GM23338 (cell line): ENCODE results near the gene CCDC187. TPM values are rescaled to one million over a fixed set of nuclear protein-coding genes. Genes with fewer than 3 reads are reported as not detected.

Source experiments
- ATAC-seq: fragments of 200-7000 bp; cut with Tn5 transposase; 3 replicates; pipeline ENCODE4 v1.9.1; 2020
- DNase-seq: peaks from one replicate; pipeline ENCODE4 v3.0.0-alpha.2; 2015; ENCODE audit warnings: low spot score
- H2AFZ ChIP-seq: fragments of 200-600 bp; sonication (generic); 2 replicates; pipeline ENCODE4 v1.8.0; 2016; ENCODE audit warnings: antibody characterized with exemption, mild to moderate bottlenecking, moderate library complexity
- H3F3A ChIP-seq: fragments of 200-600 bp; sonication (generic); replicated peaks from 2 replicates; pipeline ENCODE4 v1.8.0; 2017; ENCODE audit warnings: antibody characterized with exemption, mixed run types, low read depth
- H3K27ac ChIP-seq: fragments of 200-600 bp; sonication (generic); 2 replicates; pipeline ENCODE4 v1.6.1; 2016; ENCODE audit warnings: low read depth
- H3K27me3 ChIP-seq: fragments of 200-600 bp; sonication (generic); 2 replicates; pipeline ENCODE4 v1.8.0; 2016; ENCODE audit warnings: mild to moderate bottlenecking, mixed run types, moderate library complexity; ENCODE audit not compliant: insufficient read depth
- H3K36me3 ChIP-seq: fragments of 200-600 bp; sonication (generic); 2 replicates; pipeline ENCODE4 v1.8.0; 2016; ENCODE audit warnings: mild to moderate bottlenecking; ENCODE audit not compliant: insufficient read depth
- H3K4me1 ChIP-seq: fragments of 200-600 bp; sonication (generic); 2 replicates; pipeline ENCODE4 v1.8.0; 2016; ENCODE audit warnings: mild to moderate bottlenecking, moderate library complexity; ENCODE audit not compliant: insufficient read depth
- H3K4me2 ChIP-seq: fragments of 200-600 bp; sonication (generic); 2 replicates; pipeline ENCODE4 v1.7.1; 2017; ENCODE audit warnings: mixed run types
- H3K4me3 ChIP-seq: fragments of 200-600 bp; sonication (generic); 2 replicates; pipeline ENCODE4 v1.6.1; 2016; ENCODE audit warnings: mixed run types
- H3K79me2 ChIP-seq: fragments of 200-600 bp; sonication (generic); replicated peaks from 2 replicates; pipeline ENCODE4 v1.8.0; 2017; ENCODE audit warnings: mild to moderate bottlenecking; ENCODE audit not compliant: insufficient read depth
- H3K9me2 ChIP-seq: fragments of 200-600 bp; sonication (generic); 2 replicates; pipeline ENCODE4 v1.8.0; 2017; ENCODE audit not compliant: insufficient read depth
- H4K20me1 ChIP-seq: fragments of 200-600 bp; sonication (generic); replicated peaks from 2 replicates; pipeline ENCODE4 v1.8.0; 2017; ENCODE audit warnings: mild to moderate bottlenecking; ENCODE audit not compliant: insufficient read depth
- H3K27ac Mint-ChIP-seq: 2 replicates; pipeline ENCODE4 v1.8.0; 2020; ENCODE audit warnings: inconsistent platforms, mild to moderate bottlenecking, moderate library complexity, mixed read lengths
- H3K27me3 Mint-ChIP-seq: 3 replicates; pipeline ENCODE4 v1.8.0; 2022; ENCODE audit warnings: low read depth, mild to moderate bottlenecking, moderate library complexity, mixed read lengths, inconsistent platforms; ENCODE audit not compliant: insufficient read depth, poor library complexity
- H3K36me3 Mint-ChIP-seq: 3 replicates; pipeline ENCODE4 v1.8.0; 2021; ENCODE audit warnings: low read depth, mild to moderate bottlenecking, inconsistent platforms, moderate library complexity, mixed read lengths
- H3K4me1 Mint-ChIP-seq: 3 replicates; pipeline ENCODE4 v1.8.0; 2020; ENCODE audit warnings: mild to moderate bottlenecking, inconsistent platforms, mixed read lengths
- H3K4me3 Mint-ChIP-seq: 3 replicates; pipeline ENCODE4 v1.8.0; 2021; ENCODE audit warnings: moderate library complexity, mild to moderate bottlenecking, inconsistent platforms, mixed read lengths
- H3K9me3 Mint-ChIP-seq: 3 replicates; pipeline ENCODE4 v1.8.0; 2020; ENCODE audit warnings: moderate library complexity, mild to moderate bottlenecking, inconsistent platforms, mixed read lengths
- CREB1 ChIP-seq: fragments of 250-450 bp; sonication (Bioruptor Pico); IDR thresholded peaks from 2 replicates; pipeline ENCODE4 v1.5.0; 2020; ENCODE audit warnings: low read depth, mild to moderate bottlenecking, moderate library complexity
- EZH2 ChIP-seq: fragments of 200-600 bp; sonication (generic); IDR thresholded peaks from one replicate; pipeline ENCODE4 v1.8.0; 2017; ENCODE audit warnings: antibody characterized with exemption, mild to moderate bottlenecking, low read depth; ENCODE audit not compliant: unreplicated experiment
- JUNB ChIP-seq: IDR thresholded peaks from one replicate; pipeline ENCODE4 v1.6.1; 2016; ENCODE audit warnings: antibody characterized with exemption; ENCODE audit not compliant: unreplicated experiment
- NANOG ChIP-seq: IDR thresholded peaks from 2 replicates; pipeline ENCODE4 v1.6.1; 2016; ENCODE audit warnings: antibody characterized with exemption, borderline replicate concordance
- STAT1 ChIP-seq: IDR thresholded peaks from one replicate; pipeline ENCODE4 v1.6.1; 2016; ENCODE audit warnings: antibody characterized with exemption; ENCODE audit not compliant: unreplicated experiment
- ZNF114 ChIP-seq: fragments of 250-450 bp; sonication (Bioruptor Pico); IDR thresholded peaks from 2 replicates; pipeline ENCODE4 v1.5.0; 2020; ENCODE audit warnings: mild to moderate bottlenecking, moderate library complexity
- ZNF331 ChIP-seq: fragments of 250-450 bp; sonication (Bioruptor Pico); IDR thresholded peaks from 2 replicates; pipeline ENCODE4 v1.5.0; 2020; ENCODE audit warnings: low read depth, mild to moderate bottlenecking, moderate library complexity
- polyA plus RNA-seq: library from polyadenylated mRNA; unstranded; fragments of >200 nt; fragmentation: Nextera tagmentation; extraction: Ambion mirVana; gene quantifications from 2 replicates; pipeline ENCODE4 v1.2.1, GENCODE V29; 2016
- total RNA-seq: library from RNA; depleted of rRNA; stranded (reverse); fragments of >200 nt; shearing (Covaris generic); gene quantifications from 2 replicates; pipeline ENCODE4 v1.2.3, GENCODE V29; 2014
- TF ChIP-seq, protein P1 (sequence below), 2 experiments: fragments of 200-600 bp in 1 of 2; sonication (generic) in 1 of 2; conservative IDR thresholded peaks; 2 replicates each; pipeline versions ENCODE4 v1.5.1 to v1.6.1; 2016 to 2017; ENCODE audit warnings: antibody characterized with exemption in 2 of 2, low read depth in 2 of 2, mild to moderate bottlenecking in 2 of 2, moderate library complexity in 1 of 2
- TF ChIP-seq, protein P2 (sequence below): IDR thresholded peaks from one replicate; pipeline ENCODE4 v1.6.1; 2018; ENCODE audit warnings: antibody characterized with exemption; ENCODE audit not compliant: unreplicated experiment

CCDC187 gene
- total and polyA plus RNA-seq, 2 experiments from 2014 or later, result 0.14 TPM; not detected in 1

DNA sequence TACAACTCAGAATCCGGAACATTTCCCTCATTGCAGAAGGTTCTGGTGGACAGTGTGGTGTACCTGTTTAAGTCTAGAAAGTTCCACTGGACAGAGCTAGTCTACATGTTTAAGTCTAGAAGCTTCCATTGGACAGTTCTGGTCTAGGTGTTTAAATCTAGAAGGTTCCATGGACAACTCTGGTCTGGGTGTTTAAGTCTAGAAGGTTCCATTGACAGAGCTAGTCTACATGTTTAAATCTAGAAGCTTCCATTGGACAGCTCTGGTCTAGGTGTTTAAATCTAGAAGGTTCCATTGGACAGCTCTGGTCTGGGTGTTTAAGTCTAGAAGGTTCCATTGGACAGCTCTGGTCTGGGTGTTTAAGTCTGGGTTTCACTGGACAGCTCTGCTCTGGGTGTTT, 25.0 kb downstream of the CCDC187 start (continued):
- TF ChIP-seq, protein P1, sequence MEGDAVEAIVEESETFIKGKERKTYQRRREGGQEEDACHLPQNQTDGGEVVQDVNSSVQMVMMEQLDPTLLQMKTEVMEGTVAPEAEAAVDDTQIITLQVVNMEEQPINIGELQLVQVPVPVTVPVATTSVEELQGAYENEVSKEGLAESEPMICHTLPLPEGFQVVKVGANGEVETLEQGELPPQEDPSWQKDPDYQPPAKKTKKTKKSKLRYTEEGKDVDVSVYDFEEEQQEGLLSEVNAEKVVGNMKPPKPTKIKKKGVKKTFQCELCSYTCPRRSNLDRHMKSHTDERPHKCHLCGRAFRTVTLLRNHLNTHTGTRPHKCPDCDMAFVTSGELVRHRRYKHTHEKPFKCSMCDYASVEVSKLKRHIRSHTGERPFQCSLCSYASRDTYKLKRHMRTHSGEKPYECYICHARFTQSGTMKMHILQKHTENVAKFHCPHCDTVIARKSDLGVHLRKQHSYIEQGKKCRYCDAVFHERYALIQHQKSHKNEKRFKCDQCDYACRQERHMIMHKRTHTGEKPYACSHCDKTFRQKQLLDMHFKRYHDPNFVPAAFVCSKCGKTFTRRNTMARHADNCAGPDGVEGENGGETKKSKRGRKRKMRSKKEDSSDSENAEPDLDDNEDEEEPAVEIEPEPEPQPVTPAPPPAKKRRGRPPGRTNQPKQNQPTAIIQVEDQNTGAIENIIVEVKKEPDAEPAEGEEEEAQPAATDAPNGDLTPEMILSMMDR (conservative IDR thresholded peaks at IDR 0.05; ENCODE audit: low read depth in 2 of 2), result no peak
- no peak for TF ChIP-seq STAT1
- TF ChIP-seq, protein P2, sequence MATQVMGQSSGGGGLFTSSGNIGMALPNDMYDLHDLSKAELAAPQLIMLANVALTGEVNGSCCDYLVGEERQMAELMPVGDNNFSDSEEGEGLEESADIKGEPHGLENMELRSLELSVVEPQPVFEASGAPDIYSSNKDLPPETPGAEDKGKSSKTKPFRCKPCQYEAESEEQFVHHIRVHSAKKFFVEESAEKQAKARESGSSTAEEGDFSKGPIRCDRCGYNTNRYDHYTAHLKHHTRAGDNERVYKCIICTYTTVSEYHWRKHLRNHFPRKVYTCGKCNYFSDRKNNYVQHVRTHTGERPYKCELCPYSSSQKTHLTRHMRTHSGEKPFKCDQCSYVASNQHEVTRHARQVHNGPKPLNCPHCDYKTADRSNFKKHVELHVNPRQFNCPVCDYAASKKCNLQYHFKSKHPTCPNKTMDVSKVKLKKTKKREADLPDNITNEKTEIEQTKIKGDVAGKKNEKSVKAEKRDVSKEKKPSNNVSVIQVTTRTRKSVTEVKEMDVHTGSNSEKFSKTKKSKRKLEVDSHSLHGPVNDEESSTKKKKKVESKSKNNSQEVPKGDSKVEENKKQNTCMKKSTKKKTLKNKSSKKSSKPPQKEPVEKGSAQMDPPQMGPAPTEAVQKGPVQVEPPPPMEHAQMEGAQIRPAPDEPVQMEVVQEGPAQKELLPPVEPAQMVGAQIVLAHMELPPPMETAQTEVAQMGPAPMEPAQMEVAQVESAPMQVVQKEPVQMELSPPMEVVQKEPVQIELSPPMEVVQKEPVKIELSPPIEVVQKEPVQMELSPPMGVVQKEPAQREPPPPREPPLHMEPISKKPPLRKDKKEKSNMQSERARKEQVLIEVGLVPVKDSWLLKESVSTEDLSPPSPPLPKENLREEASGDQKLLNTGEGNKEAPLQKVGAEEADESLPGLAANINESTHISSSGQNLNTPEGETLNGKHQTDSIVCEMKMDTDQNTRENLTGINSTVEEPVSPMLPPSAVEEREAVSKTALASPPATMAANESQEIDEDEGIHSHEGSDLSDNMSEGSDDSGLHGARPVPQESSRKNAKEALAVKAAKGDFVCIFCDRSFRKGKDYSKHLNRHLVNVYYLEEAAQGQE, result no peak
- TF ChIP-seq NANOG, result no peak
- TF ChIP-seq ZNF331 (CRISPR knock-in tag), result no peak
- no peak for TF ChIP-seq ZNF114

DNA sequence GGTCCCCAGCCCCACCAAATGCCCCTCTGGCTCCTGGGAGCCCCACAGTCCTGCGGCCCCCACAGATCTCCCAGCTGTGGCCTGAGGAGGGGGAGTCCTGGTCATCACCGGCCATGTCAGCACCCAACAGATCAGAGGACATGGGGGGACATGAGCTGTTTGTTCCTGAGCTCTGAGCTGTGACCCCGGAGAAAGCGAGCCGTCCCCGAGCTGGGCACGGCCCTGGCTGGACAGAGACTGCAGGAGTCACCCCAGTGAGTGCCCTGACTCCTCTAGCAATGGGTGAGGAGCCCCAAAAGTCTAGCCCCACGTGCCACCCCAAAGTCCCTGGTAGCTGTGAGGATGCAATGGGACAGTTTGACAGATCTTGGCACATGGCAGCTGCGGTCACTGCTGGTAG, 25.7 kb downstream of the CCDC187 start:
- Histone ChIP-seq H4K20me1 (no peaks in the 10 kb centered on the region), H3K4me1 (no peaks in the 10 kb centered on the region), H3K27me3 (no peaks in the 10 kb centered on the region), H3K4me2 (no peak overlapping the region), H3K4me3 (no peak overlapping the region), H3K79me2 (no peaks in the 10 kb centered on the region), H3K9me2 (no peaks in the 10 kb centered on the region), H3K36me3 (no peaks in the 10 kb centered on the region), H3F3A (no peaks in the 10 kb centered on the region), H2AFZ (no peak overlapping the region), H3K27ac (no peak overlapping the region)
- Mint-ChIP-seq H3K9me3 (peaks cover 3% of the 10 kb centered on the region; the same call in 1 of the 3 replicates), H3K27me3 (peaks cover 7% of the 10 kb centered on the region), H3K4me1 (no peaks in the 10 kb centered on the region; the same call in 2 of the 3 replicates), H3K4me3 (no peak overlapping the region), H3K27ac (no peak overlapping the region), H3K36me3 (no peaks in the 10 kb centered on the region)
- DNase-seq, result no peak
- ATAC-seq, result no peak
- no peak for TF ChIP-seq EZH2
- TF ChIP-seq, protein P2, result no peak
- no peak for TF ChIP-seq JUNB
- TF ChIP-seq NANOG, result no peak
- TF ChIP-seq, protein P1 (conservative IDR thresholded peaks at IDR 0.05; ENCODE audit: low read depth in 2 of 2), result no peak
- no peak for TF ChIP-seq STAT1
- no peak for TF ChIP-seq ZNF114
- no peak for TF ChIP-seq CREB1 (CRISPR knock-in tag)
